Mammary epithelial cell (primary cell): ENCODE measurements around the gene MSMP.

Experiments
- CTCF ChIP-seq, 2 donors: IDR thresholded peaks in 1 of 2; conservative IDR thresholded peaks in 1 of 2; 2 replicates each; pipeline ENCODE4 v1.5.1; 2011 to 2012; ENCODE audit warnings: inconsistent platforms in 2 of 2, low read length in 2 of 2, mild to moderate bottlenecking in 2 of 2, control low read depth in 1 of 2, low read depth in 1 of 2; ENCODE audit not compliant: insufficient read depth in 1 of 2; ENCODE audit errors: extremely low read depth in 1 of 2
- EZH2 ChIP-seq: IDR thresholded peaks from 2 replicates; pipeline ENCODE4 v1.6.1; 2012; ENCODE audit warnings: low read length, inconsistent platforms, borderline replicate concordance

- TF ChIP-seq CTCF (conservative IDR thresholded peaks at IDR 0.05 in 1 of 2, IDR thresholded peaks at IDR 0.05 in 1 of 2; ENCODE audit: extremely low read depth in 1 of 2, insufficient read depth in 1 of 2, low read depth in 1 of 2, low read length in 2 of 2), result no peak
- TF ChIP-seq EZH2, result no peak
These were observed 15.2 kb downstream of the MSMP start for GRCh38 chr9:35738924-35739323.
